DMS 273 (cell line): ENCODE data around the gene IGLL5.

Experiments
- DNase-seq: peaks from one replicate; lab custom pipeline; 2025; ENCODE audit not compliant: unreplicated experiment; lab: John Stamatoyannopoulos, UW

Gene IGLL5

GRCh38 chr22:22887621-22888503 lies at the start of gene IGLL5:
IGLL5 (plus strand) TSS chr22:22887816; CDS start chr22:22888054, 238 bp downstream.
- DNase-seq: no peak

- DNase-seq: no peak
These were observed 49.3 kb upstream of the IGLL5 start for GRCh38 chr22:22838148-22838786.

DNA sequence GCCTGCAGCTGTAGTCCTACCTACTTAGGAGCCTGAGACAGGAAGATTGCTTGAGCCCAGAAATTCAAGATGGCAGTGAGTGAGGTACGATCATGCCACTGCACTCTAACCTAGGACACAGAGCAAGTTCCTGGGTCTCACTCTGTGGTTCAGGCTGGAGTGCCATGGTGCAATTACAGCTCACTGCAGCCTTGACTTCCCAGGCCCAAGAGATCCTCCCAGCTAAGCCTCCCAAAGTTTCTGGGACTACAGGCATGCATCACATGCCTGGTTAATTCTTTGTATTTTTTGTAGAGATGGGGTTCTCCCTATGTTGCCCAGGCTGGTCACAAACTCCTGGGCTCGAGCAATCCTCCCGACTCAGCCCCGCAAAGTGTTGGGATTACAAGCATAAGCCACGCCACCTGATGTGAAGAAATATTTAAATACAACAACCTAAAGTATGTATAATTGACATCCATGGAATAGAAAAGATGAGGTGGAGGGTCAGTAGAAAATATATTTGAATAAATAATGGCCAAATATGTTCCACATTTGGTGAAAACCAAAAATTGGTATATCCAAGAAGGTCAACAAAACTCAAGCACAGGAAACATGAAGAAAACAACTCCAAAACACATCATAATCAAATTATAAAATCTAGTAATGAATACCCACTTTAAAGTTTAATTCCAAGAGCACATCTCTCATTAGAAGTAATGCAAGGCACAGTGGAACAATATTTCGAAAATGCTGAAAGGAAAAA lies 47.9 kb upstream of the IGLL5 start:
- no peak for DNase-seq

- DNase-seq: no peak
These were observed 46.8 kb upstream of the IGLL5 start for GRCh38 chr22:22840780-22841179.

DNA sequence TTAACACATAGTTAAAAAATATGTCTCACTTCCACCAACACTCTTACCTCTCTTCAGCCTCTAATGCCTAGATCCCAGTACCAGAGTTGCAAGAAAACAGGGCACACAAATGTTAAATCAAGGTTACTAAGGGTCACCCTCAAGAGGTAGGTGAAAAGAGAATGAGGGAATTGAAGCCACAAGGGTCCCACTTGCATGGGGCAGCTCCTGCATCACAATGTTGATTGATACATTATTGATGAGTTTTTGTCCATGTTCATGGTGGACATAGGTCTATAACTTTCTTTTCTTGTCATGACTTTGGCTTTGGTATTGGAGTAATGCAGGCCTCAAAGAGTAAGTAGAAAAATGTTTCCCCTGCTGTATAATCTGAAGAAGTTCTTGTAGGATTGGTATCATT lies 46.0 kb upstream of the IGLL5 start:
- no peak for DNase-seq

DNA sequence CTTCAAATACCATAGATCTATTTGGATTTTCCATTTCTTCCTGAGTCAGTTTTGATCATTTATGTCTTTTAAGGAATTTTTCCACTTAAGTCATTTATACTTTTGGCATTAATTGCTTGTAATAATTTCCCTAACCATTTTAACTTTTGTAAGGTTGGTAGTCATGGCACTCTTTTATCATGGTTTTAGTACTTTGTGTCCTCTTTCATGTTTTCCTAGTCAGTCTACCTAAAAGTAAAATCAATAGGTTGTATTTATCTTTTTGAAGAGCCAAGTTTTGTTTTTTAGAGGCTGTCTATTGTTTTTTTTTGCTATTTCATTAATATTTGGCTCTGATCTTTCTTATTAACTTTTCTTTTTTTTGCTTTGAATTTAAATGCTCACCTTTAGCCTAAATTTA lies 45.5 kb upstream of the IGLL5 start:
- no peak for DNase-seq

GRCh38 chr22:22843848-22844247 lies 43.8 kb upstream of the IGLL5 start:
- DNase-seq: no peak

DNA sequence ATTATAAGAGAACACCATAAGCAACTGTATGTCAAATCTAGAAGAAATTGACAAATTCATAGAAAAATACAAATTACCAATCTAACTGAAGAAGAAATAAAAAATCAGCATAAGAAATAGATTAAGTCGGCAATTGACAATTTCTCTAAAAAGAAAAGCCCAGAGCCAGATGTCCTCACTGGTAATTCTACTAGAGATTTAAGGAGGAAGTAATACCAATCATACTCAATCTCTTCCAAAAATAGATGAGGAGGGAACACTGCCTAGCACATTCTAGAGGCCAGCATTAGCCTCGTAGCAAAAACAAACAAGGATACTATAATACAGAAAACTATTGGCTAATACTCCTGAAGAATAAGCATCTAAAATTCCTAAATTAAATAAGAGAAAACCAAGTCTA lies 40.4 kb upstream of the IGLL5 start:
- DNase-seq: no peak

- peak; percentile 70 for DNase-seq
These were observed 39.2 kb upstream of the IGLL5 start for GRCh38 chr22:22848364-22848866.

DNA sequence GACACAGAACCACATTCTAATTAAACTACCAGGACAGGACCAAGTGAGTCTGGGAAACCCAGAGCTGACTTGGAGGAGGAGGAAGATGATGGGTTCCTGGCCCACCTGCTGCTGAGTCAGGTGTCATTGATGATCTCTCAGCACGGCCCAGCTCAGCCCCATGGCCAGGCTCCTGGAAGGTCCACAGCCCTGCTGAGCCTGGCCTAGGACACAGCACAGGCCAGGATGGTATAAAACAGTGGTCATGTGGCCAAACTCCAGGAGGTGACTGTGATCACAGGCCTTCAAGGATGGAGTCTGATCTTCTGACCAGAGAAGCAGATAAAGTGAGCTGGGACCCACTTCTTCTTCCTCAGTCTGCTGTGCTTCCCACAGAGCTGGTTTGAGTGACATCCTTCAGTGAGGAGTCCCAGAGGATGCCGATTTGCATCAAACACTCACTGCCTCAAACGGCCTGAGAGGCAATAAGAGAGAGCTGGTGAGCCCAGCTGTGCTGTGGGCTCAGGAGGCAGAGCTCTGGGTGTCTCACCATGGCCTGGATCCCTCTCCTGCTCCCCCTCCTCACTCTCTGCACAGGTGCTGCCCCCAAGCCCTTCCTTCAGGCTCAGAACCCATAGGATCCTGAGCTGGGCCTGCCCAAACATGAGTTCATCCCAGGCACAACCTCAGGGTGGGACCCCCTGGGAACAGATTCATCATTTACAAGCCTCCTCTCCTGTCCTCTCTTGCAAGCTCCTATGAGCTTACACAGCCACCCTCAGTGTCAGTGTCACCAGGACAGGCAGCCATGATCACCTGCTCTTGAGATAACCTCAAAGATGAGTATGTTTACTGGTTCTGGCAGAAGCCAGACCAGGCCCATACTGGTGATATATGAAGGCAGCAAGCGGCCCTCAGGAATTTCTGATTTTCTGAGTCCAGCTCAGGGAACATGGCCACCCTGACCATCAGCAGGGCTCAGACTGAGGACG lies 37.7 kb upstream of the IGLL5 start:
- no peak for DNase-seq

- no peak for DNase-seq
These were observed 35.6 kb upstream of the IGLL5 start for GRCh38 chr22:22851969-22852368.

GRCh38 chr22:22853713-22854112 lies 33.9 kb upstream of the IGLL5 start:
- no peak for DNase-seq

GRCh38 chr22:22854466-22854865 lies 33.1 kb upstream of the IGLL5 start:
- no peak for DNase-seq

DNA sequence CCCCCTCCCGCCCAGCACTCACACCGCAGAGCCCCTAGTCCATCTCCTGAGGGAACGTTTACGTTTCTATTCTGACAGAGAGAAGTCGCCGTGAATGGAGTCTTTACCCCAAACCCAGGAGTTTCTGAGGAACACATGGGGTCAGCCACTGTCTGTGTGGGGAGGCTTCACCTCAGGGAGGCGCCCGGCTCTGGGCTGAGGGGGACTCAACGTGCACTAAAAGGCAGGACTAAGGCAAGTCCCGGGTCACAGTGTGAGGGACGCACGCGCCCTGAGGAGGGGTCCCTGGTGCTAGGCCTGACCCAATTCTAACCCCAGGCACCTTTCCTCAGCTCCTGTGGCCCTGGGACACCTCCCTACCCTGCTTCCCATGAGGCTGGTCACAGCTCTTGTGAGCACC lies 32.5 kb upstream of the IGLL5 start:
- DNase-seq: no peak

GRCh38 chr22:22855617-22856308 lies 31.9 kb upstream of the IGLL5 start:
- DNase-seq: peak; percentile 36

GRCh38 chr22:22856364-22856763 lies 31.3 kb upstream of the IGLL5 start:
- no peak for DNase-seq

GRCh38 chr22:22856885-22857606 lies 30.6 kb upstream of the IGLL5 start:
- no peak for DNase-seq

DNA sequence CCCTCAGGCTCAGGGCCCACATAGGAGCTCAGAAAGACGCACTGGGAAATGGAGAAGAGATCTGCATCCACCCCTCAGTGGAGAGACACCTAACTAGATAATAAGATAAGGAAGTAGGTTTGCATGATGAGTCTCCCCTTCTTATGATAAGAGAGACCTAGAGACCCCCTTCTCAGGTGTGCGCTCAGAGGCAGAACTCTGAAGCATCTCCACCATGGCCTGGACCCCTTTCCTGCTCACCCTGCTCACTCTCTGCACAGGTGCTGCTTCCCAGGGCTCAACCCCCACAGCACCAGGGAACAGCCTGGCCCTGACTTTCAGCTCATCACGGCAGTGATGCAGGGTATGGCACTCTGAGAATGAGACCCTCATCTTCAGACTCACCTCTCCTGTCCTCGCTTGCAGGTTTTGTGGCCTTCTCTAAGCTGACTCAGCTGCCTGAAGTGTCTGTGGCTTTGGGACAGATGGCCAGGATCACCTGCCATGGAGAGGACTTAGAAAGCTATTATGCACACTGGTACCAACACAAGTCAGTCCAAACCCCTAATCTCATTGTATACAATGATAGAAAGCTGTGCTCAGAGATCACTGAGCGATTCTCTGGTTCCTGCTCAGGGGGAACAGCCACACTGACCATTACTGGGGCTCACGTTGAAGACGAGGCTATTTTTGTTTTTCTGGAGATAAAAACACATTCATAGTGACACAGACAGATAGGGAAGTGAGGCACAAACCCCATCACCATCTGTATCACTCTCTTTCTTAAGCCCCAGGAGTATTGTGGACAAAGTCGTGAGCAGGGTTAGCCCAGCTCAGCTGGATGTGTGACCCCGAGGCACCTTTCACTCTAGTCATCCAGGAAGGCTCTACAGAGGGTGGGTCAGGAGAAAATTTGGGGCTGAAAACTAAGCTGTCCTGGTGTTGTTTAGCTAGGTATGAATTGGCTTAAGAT lies 29.7 kb upstream of the IGLL5 start:
- DNase-seq: no peak
